ENCODE measurements around the gene MR1.

Gene MR1

GRCh38 chr1:181064011-181064623 is 30.3 kb downstream of the MR1 start:
- DNase-seq (ENCODE audit: low spot score) = no peak

- no peak for DNase-seq (ENCODE audit: low spot score)
These were observed 30.9 kb downstream of the MR1 start for GRCh38 chr1:181064702-181065101.

- DNase-seq (ENCODE audit: low spot score) = no peak
These were observed 39.9 kb downstream of the MR1 start for GRCh38 chr1:181073638-181074037.

GRCh38 chr1:181075766-181076350 is 42.1 kb downstream of the MR1 start:
- DNase-seq (ENCODE audit: low spot score) = no peak

GRCh38 chr1:181076852-181077251 is 43.1 kb downstream of the MR1 start:
- DNase-seq (ENCODE audit: low spot score) = no peak

GRCh38 chr1:181077576-181078242 is 43.9 kb downstream of the MR1 start:
- no peak for DNase-seq (ENCODE audit: low spot score)

- no peak for DNase-seq (ENCODE audit: low spot score)
These were observed 45.6 kb downstream of the MR1 start for GRCh38 chr1:181079382-181079781.

- DNase-seq (ENCODE audit: low spot score) = no peak
These were observed 46.1 kb downstream of the MR1 start for GRCh38 chr1:181079920-181080319.

- no peak for DNase-seq (ENCODE audit: low spot score)
These were observed 46.8 kb downstream of the MR1 start for GRCh38 chr1:181080556-181080955.

GRCh38 chr1:181081395-181081794 is 47.6 kb downstream of the MR1 start:
- no peak for DNase-seq (ENCODE audit: low spot score)

GRCh38 chr1:181083842-181084605 is 50.2 kb downstream of the MR1 start:
- DNase-seq (ENCODE audit: low spot score) = peak; percentile 79

- no peak for DNase-seq (ENCODE audit: low spot score)
These were observed 50.8 kb downstream of the MR1 start for GRCh38 chr1:181084606-181084969.

GRCh38 chr1:181086091-181086490 is 52.3 kb downstream of the MR1 start:
- DNase-seq (ENCODE audit: low spot score) = no peak

GRCh38 chr1:181086926-181087325 is 53.1 kb downstream of the MR1 start:
- DNase-seq (ENCODE audit: low spot score) = no peak

- DNase-seq (ENCODE audit: low spot score) = no peak
These were observed 53.7 kb downstream of the MR1 start for GRCh38 chr1:181087400-181087901.

GRCh38 chr1:181088079-181089016 is 54.6 kb downstream of the MR1 start, which contains the start of gene IER5:
TSS of gene IER5 (plus strand) at chr1:181088700. CDS start at chr1:181088903, 203 bp downstream.
- peak; percentile 98 for DNase-seq (ENCODE audit: low spot score)

- DNase-seq (ENCODE audit: low spot score) = peak; percentile 23
These were observed 55.4 kb downstream of the MR1 start for GRCh38 chr1:181089017-181089675.

GRCh38 chr1:181089676-181090544 is 56.1 kb downstream of the MR1 start:
- DNase-seq (ENCODE audit: low spot score) = peak; percentile 83

- peak; percentile 66 for DNase-seq (ENCODE audit: low spot score)
These were observed 56.9 kb downstream of the MR1 start for GRCh38 chr1:181090641-181091126.
